PC-3 (cell line): ENCODE data around the gene MME. TPM values are rescaled to one million over a fixed set of nuclear protein-coding genes. Genes with fewer than 3 reads are reported as not detected.

Experiments
- ATAC-seq: fragments of 200-7000 bp; cut with Tn5 transposase; 2 replicates; pipeline ENCODE4 v1.9.1; 2020; ENCODE audit warnings: mild to moderate bottlenecking, moderate library complexity
- BruUV-seq: library from RNA; stranded (reverse); fragments of 400-500 nt; replicated peaks from 2 replicates; lab custom pipeline; 2021; lab: Mats Ljungman, UMichigan
- CTCF ChIA-PET: fragments of 300-600 bp; sonication (Branson Sonifier 250); formaldehyde crosslinking; loops from one replicate; lab custom pipeline; 2022; ENCODE audit warnings: antibody characterized with exemption; lab: Charles Lee
- POLR2A ChIA-PET: fragments of 300-600 bp; sonication (Branson Sonifier 250); formaldehyde crosslinking; loops from one replicate; lab custom pipeline; 2022; ENCODE audit warnings: antibody characterized with exemption; ENCODE audit not compliant: unreplicated experiment; lab: Charles Lee
- DNase-seq: peaks from one replicate; pipeline ENCODE4 v3.0.0-alpha.2; 2015
- H2AFZ ChIP-seq: fragments of 300-600 bp; sonication (generic); 2 replicates; pipeline ENCODE4 v1.6.0; 2016; ENCODE audit warnings: antibody characterized with exemption, low read length
- H3F3A ChIP-seq: fragments of 300-600 bp; sonication (generic); one replicate; pipeline ENCODE4 v1.6.0; 2017; ENCODE audit warnings: antibody characterized with exemption, low read length, control low read depth, mild to moderate bottlenecking; ENCODE audit not compliant: unreplicated experiment
- H3K27ac ChIP-seq: fragments of 300-600 bp; sonication (generic); 2 replicates; pipeline ENCODE4 v1.5.1; 2016; ENCODE audit warnings: mild to moderate bottlenecking, low read length
- H3K27me3 ChIP-seq: fragments of 300-600 bp; sonication (generic); 2 replicates; pipeline ENCODE4 v1.6.1; 2016; ENCODE audit warnings: low read length, mixed read lengths
- H3K36me3 ChIP-seq: fragments of 300-600 bp; sonication (generic); 2 replicates; pipeline ENCODE4 v1.6.1; 2016; ENCODE audit warnings: low read depth, mixed run types, low read length, mixed read lengths
- H3K4me1 ChIP-seq: fragments of 300-600 bp; sonication (generic); 2 replicates; pipeline ENCODE4 v1.5.1; 2016; ENCODE audit warnings: low read length; ENCODE audit not compliant: insufficient read depth
- H3K4me2 ChIP-seq: fragments of 300-600 bp; sonication (generic); 2 replicates; pipeline ENCODE4 v1.6.0; 2016; ENCODE audit warnings: low read length
- H3K4me3 ChIP-seq: fragments of 300-600 bp; sonication (generic); 2 replicates; pipeline ENCODE4 v1.5.1; 2016; ENCODE audit warnings: mild to moderate bottlenecking, low read length, mixed read lengths
- H3K79me2 ChIP-seq: fragments of 300-600 bp; sonication (generic); 2 replicates; pipeline ENCODE4 v1.6.1; 2017; ENCODE audit warnings: low read length, mixed read lengths
- H3K9ac ChIP-seq: fragments of 300-600 bp; sonication (generic); 2 replicates; pipeline ENCODE4 v1.6.0; 2016; ENCODE audit warnings: mild to moderate bottlenecking, low read length
- H3K9me2 ChIP-seq: fragments of 300-600 bp; sonication (generic); replicated peaks from 2 replicates; pipeline ENCODE4 v1.6.1; 2016; ENCODE audit warnings: mixed run types, low read length, mixed read lengths
- H3K9me3 ChIP-seq: fragments of 300-600 bp; sonication (generic); 2 replicates; pipeline ENCODE4 v1.6.1; 2016; ENCODE audit warnings: low read length, mixed read lengths
- H4K20me1 ChIP-seq: fragments of 300-600 bp; sonication (generic); 2 replicates; pipeline ENCODE4 v1.6.1; 2016; ENCODE audit warnings: low read length, mixed read lengths
- EZH2 ChIP-seq: fragments of 300-600 bp; sonication (generic); IDR thresholded peaks from one replicate; pipeline ENCODE4 v1.6.1; 2017; ENCODE audit warnings: antibody characterized with exemption, mild to moderate bottlenecking, low read length; ENCODE audit not compliant: unreplicated experiment
- EZH2phosphoT487 ChIP-seq: fragments of 300-600 bp; sonication (generic); IDR thresholded peaks from 2 replicates; pipeline ENCODE4 v1.6.1; 2018; ENCODE audit warnings: mild to moderate bottlenecking, antibody characterized with exemption, low read length, borderline replicate concordance
- intact Hi-C: fragments of 100-400 bp; cut with micrococcal nuclease; formaldehyde crosslinking; loops from 2 replicates; pipeline ENCODE4 v1.9.0; 2023
- total RNA-seq: library from RNA; depleted of rRNA; stranded (reverse); fragments of >200 nt; gene quantifications from 2 replicates; pipeline ENCODE4 v1.2.3, GENCODE V29; 2014
- TF ChIP-seq, protein P1 (sequence below): fragments of 300-600 bp; sonication (generic); conservative IDR thresholded peaks from 2 replicates; pipeline ENCODE4 v1.5.1; 2017; ENCODE audit warnings: antibody characterized with exemption, low read depth, mild to moderate bottlenecking, low read length

Gene MME
- total RNA-seq, 1 experiment from 2014 or later: 1.2 TPM

DNA sequence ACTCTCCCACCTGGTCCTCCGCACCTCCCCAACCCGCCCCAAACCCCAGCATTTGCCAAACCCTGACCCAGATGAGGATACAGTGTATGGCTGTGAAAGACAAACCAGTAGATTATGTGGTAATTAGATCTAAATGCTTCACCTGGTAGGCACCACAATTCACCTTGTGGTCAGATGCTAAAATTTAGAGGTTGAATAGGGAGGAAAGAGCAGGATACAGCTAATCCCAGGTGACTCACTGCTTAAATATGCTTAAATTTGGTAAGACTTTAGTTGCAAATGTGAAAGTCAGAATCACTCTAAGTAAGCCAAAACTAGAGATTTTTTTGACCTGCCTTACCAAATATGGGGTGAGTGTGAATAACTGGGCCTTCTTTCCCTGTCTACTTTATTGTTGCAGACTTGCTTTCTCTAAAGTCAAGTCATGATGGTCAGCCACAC, 105.5 kb downstream of the MME start:
- no peaks in the 10 kb centered on the region for H3K36me3 ChIP-seq
- TF ChIP-seq, protein P1, sequence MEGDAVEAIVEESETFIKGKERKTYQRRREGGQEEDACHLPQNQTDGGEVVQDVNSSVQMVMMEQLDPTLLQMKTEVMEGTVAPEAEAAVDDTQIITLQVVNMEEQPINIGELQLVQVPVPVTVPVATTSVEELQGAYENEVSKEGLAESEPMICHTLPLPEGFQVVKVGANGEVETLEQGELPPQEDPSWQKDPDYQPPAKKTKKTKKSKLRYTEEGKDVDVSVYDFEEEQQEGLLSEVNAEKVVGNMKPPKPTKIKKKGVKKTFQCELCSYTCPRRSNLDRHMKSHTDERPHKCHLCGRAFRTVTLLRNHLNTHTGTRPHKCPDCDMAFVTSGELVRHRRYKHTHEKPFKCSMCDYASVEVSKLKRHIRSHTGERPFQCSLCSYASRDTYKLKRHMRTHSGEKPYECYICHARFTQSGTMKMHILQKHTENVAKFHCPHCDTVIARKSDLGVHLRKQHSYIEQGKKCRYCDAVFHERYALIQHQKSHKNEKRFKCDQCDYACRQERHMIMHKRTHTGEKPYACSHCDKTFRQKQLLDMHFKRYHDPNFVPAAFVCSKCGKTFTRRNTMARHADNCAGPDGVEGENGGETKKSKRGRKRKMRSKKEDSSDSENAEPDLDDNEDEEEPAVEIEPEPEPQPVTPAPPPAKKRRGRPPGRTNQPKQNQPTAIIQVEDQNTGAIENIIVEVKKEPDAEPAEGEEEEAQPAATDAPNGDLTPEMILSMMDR: no peak
- TF ChIP-seq EZH2phosphoT487 (no peak), EZH2 (no peak)
- no peaks in the 10 kb centered on the region for H3K9me2 ChIP-seq
- peak; percentile 27 for DNase-seq
- no peaks in the 10 kb centered on the region for H3K27me3 ChIP-seq
- POLR2A ChIA-PET: no interaction called here
- H3K4me1 ChIP-seq: peaks cover 6% of the 10 kb centered on the region; the same call in 1 of the 2 replicates
- CTCF ChIA-PET: no interaction called here
- no TSS peak for BruUV-seq
- no peaks in the 10 kb centered on the region for H4K20me1 ChIP-seq
- no peak overlapping the region for H3K4me3 ChIP-seq
- no peak overlapping the region for H3K9ac ChIP-seq
- H3K4me2 ChIP-seq: no peak overlapping the region
- H3F3A ChIP-seq: no peaks in the 10 kb centered on the region
- no peak overlapping the region for H2AFZ ChIP-seq
- intact Hi-C loops: loop anchor here (10.0 kb wide), 1 partner anchor 431 kb away; no protein-coding TSS in a partner anchor
- H3K79me2 ChIP-seq: no peaks in the 10 kb centered on the region
- H3K27ac ChIP-seq: no peak overlapping the region
- no peaks in the 10 kb centered on the region for H3K9me3 ChIP-seq
- ATAC-seq: peak; percentile 35; the same call in 1 of the 2 replicates

DNA sequence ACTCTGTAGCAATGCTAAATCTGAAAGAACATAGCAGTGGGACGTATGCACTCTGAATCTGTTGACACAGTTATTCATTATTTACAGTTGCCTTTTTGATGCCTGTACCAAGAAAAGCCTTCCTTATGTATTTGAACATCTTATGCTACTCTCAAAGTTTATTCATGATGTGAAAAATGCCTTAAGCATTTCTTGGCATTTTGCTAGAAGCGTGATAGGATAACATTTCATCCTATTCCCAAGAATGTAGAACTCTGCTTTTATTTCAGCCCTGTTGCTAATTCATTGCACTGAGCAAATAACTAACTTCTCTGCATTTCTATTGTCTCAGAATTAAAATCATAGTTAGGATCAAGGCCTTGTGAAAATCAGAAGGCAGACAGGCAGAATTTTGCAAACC, 107.9 kb downstream of the MME start:
- CTCF ChIA-PET: no interaction called here

DNA sequence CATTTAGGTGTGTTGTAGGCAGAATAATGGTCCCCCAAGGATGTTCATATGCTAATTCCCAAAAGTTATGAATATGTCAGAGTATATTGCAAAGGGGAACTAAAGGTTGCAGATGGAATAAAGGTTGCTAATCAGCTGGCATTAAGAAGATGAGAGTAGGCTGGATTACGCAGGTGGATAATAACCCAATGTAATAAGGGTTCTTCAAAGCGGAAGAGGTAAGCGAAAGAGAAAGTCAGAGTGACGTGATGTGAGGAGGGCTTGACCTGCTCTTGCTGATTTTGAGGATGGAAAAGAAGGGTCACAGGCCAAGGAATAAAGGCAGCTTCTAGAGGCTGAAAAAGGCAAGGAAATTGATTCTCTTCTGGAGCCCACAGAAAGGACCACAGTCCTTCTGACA, 109.4 kb downstream of the MME start:
- H3K4me2 ChIP-seq: no peak overlapping the region
- no peak overlapping the region for H2AFZ ChIP-seq
- H3F3A ChIP-seq: no peaks in the 10 kb centered on the region
- H3K4me3 ChIP-seq: no peak overlapping the region
- TF ChIP-seq, protein P1: no peak
- TF ChIP-seq EZH2 (no peak), EZH2phosphoT487 (no peak)
- H3K79me2 ChIP-seq: no peaks in the 10 kb centered on the region
- no peak for ATAC-seq
- H3K4me1 ChIP-seq: peaks cover 6% of the 10 kb centered on the region; the same call in 1 of the 2 replicates
- ChIA-PET POLR2A (no interaction called here), CTCF (no interaction called here)
- no TSS peak for BruUV-seq
- no peak for DNase-seq
- H3K27ac ChIP-seq: no peak overlapping the region
- no peaks in the 10 kb centered on the region for H3K27me3 ChIP-seq
- no peaks in the 10 kb centered on the region for H3K9me2 ChIP-seq
- H3K9ac ChIP-seq: no peak overlapping the region
- intact Hi-C loops: loop anchor here (10.0 kb wide), 1 partner anchor 435 kb away; no protein-coding TSS in a partner anchor
- no peaks in the 10 kb centered on the region for H3K9me3 ChIP-seq
- no peaks in the 10 kb centered on the region for H4K20me1 ChIP-seq
- H3K36me3 ChIP-seq: no peaks in the 10 kb centered on the region

More for the DNA sequence above, 107.9 kb downstream of the MME start:
- H3F3A ChIP-seq: no peaks in the 10 kb centered on the region
- H3K4me2 ChIP-seq: no peak overlapping the region
- H3K36me3 ChIP-seq: no peaks in the 10 kb centered on the region
- no peaks in the 10 kb centered on the region for H4K20me1 ChIP-seq
- H2AFZ ChIP-seq: no peak overlapping the region
- ATAC-seq (peak; percentile 80), DNase-seq (peak; percentile 37)
- H3K9me3 ChIP-seq: no peaks in the 10 kb centered on the region
- H3K27ac ChIP-seq: no peak overlapping the region
- no TSS peak for BruUV-seq
- no peaks in the 10 kb centered on the region for H3K9me2 ChIP-seq
- POLR2A ChIA-PET: no interaction called here
- H3K79me2 ChIP-seq: no peaks in the 10 kb centered on the region
- intact Hi-C loops: loop anchor here (10.0 kb wide), 1 partner anchor 433 kb away; no protein-coding TSS in a partner anchor
- H3K4me1 ChIP-seq: peaks cover 6% of the 10 kb centered on the region; the same call in 1 of the 2 replicates
- H3K27me3 ChIP-seq: no peaks in the 10 kb centered on the region
- TF ChIP-seq EZH2: no peak
- TF ChIP-seq, protein P1: no peak
- no peak for TF ChIP-seq EZH2phosphoT487
- H3K9ac ChIP-seq: no peak overlapping the region
- no peak overlapping the region for H3K4me3 ChIP-seq
